Parathyroid adenoma (tissue), 2 donors: ENCODE results near the gene SOS2.

Experiments used
- H2AFZ ChIP-seq: fragments of 300-600 bp; sonication (generic); one replicate; pipeline ENCODE4 v1.7.0; 2017; ENCODE audit warnings: antibody characterized with exemption, mild to moderate bottlenecking
- H3K27ac ChIP-seq: fragments of 300-600 bp; sonication (generic); one replicate; pipeline ENCODE4 v1.7.0; 2017
- H3K27me3 ChIP-seq: fragments of 300-600 bp; sonication (generic); one replicate; pipeline ENCODE4 v1.7.0; 2017; ENCODE audit warnings: low read length; ENCODE audit not compliant: control insufficient read depth, insufficient read depth
- H3K36me3 ChIP-seq: fragments of 300-600 bp; sonication (generic); one replicate; pipeline ENCODE4 v1.7.0; 2017; ENCODE audit warnings: low read length; ENCODE audit not compliant: control insufficient read depth, insufficient read depth
- H3K4me1 ChIP-seq: fragments of 300-600 bp; sonication (generic); one replicate; pipeline ENCODE4 v1.7.0; 2017; ENCODE audit warnings: control low read depth
- H3K4me2 ChIP-seq: fragments of 300-600 bp; sonication (generic); one replicate; pipeline ENCODE4 v1.7.0; 2017; ENCODE audit warnings: low read length
- H3K4me3 ChIP-seq: fragments of 300-600 bp; sonication (generic); one replicate; pipeline ENCODE4 v1.7.0; 2017; ENCODE audit warnings: low read depth, low read length
- H3K79me2 ChIP-seq: fragments of 300-600 bp; sonication (generic); one replicate; pipeline ENCODE4 v1.7.0; 2017; ENCODE audit warnings: control low read depth
- H3K9ac ChIP-seq: fragments of 300-600 bp; sonication (generic); one replicate; pipeline ENCODE4 v1.7.0; 2017; ENCODE audit warnings: mild to moderate bottlenecking
- H3K9me3 ChIP-seq: fragments of 300-600 bp; sonication (generic); one replicate; pipeline ENCODE4 v1.7.0; 2017; ENCODE audit warnings: low read length; ENCODE audit not compliant: control insufficient read depth
- CTCF ChIP-seq: fragments of 300-600 bp; sonication (generic); IDR thresholded peaks from one replicate; pipeline ENCODE4 v1.7.0; 2017; ENCODE audit warnings: antibody characterized with exemption, mild to moderate bottlenecking
- donor health status: primary hyperparathyroidism.

SOS2 gene

GRCh38 chr14:50249136-50249775 lies 17.9 kb upstream of the SOS2 start:
- TF ChIP-seq CTCF = no peak
- Histone ChIP-seq H3K27ac (no peak overlapping the region), H3K4me1 (no peaks in the 10 kb centered on the region), H3K4me2 (no peak overlapping the region), H3K9me3 (no peaks in the 10 kb centered on the region), H3K27me3 (no peaks in the 10 kb centered on the region), H2AFZ (no peak overlapping the region), H3K36me3 (no peaks in the 10 kb centered on the region), H3K79me2 (no peaks in the 10 kb centered on the region), H3K9ac (no peak overlapping the region), H3K4me3 (no peak overlapping the region)

GRCh38 chr14:50247245-50247644 lies 15.9 kb upstream of the SOS2 start:
- no peaks in the 10 kb centered on the region for H3K79me2 ChIP-seq
- no peak overlapping the region for H3K9ac ChIP-seq
- no peak for TF ChIP-seq CTCF
- no peak overlapping the region for H3K27ac ChIP-seq
- H2AFZ ChIP-seq = no peak overlapping the region
- H3K4me1 ChIP-seq = no peaks in the 10 kb centered on the region
- H3K36me3 ChIP-seq = no peaks in the 10 kb centered on the region
- H3K27me3 ChIP-seq = no peaks in the 10 kb centered on the region
- no peak overlapping the region for H3K4me2 ChIP-seq
- H3K9me3 ChIP-seq = no peaks in the 10 kb centered on the region
- H3K4me3 ChIP-seq = no peak overlapping the region

GRCh38 chr14:50242566-50243310 lies 11.4 kb upstream of the SOS2 start:
- no peak overlapping the region for H2AFZ ChIP-seq
- H3K4me1 ChIP-seq = no peaks in the 10 kb centered on the region
- TF ChIP-seq CTCF = no peak
- no peak overlapping the region for H3K4me2 ChIP-seq
- H3K36me3 ChIP-seq = no peaks in the 10 kb centered on the region
- no peaks in the 10 kb centered on the region for H3K79me2 ChIP-seq
- H3K9ac ChIP-seq = no peak overlapping the region
- H3K4me3 ChIP-seq = no peak overlapping the region
- H3K9me3 ChIP-seq = no peaks in the 10 kb centered on the region
- no peaks in the 10 kb centered on the region for H3K27me3 ChIP-seq
- H3K27ac ChIP-seq = no peak overlapping the region

GRCh38 chr14:50242096-50242495 lies 10.7 kb upstream of the SOS2 start:
- no peak overlapping the region for H3K27ac ChIP-seq
- no peak overlapping the region for H3K4me2 ChIP-seq
- H3K27me3 ChIP-seq = no peaks in the 10 kb centered on the region
- H3K79me2 ChIP-seq = no peaks in the 10 kb centered on the region
- H3K4me1 ChIP-seq = no peaks in the 10 kb centered on the region
- H3K9ac ChIP-seq = no peak overlapping the region
- H3K9me3 ChIP-seq = no peaks in the 10 kb centered on the region
- no peak overlapping the region for H3K4me3 ChIP-seq
- no peak overlapping the region for H2AFZ ChIP-seq
- TF ChIP-seq CTCF = no peak
- H3K36me3 ChIP-seq = no peaks in the 10 kb centered on the region

- Histone ChIP-seq H2AFZ (no peak overlapping the region), H3K9ac (no peak overlapping the region), H3K79me2 (no peaks in the 10 kb centered on the region), H3K4me2 (no peak overlapping the region), H3K4me3 (no peak overlapping the region), H3K9me3 (no peaks in the 10 kb centered on the region), H3K36me3 (no peaks in the 10 kb centered on the region), H3K27ac (no peak overlapping the region), H3K27me3 (no peaks in the 10 kb centered on the region), H3K4me1 (no peaks in the 10 kb centered on the region)
- TF ChIP-seq CTCF = no peak
These were observed 6.0 kb upstream of the SOS2 start for GRCh38 chr14:50237427-50237826.
